Measurements from ENCODE around the gene ZNF625.
A peak's percentile ranks its signal among the peaks of the same experiment; 100 is the strongest.

The ZNF625 gene

DNA sequence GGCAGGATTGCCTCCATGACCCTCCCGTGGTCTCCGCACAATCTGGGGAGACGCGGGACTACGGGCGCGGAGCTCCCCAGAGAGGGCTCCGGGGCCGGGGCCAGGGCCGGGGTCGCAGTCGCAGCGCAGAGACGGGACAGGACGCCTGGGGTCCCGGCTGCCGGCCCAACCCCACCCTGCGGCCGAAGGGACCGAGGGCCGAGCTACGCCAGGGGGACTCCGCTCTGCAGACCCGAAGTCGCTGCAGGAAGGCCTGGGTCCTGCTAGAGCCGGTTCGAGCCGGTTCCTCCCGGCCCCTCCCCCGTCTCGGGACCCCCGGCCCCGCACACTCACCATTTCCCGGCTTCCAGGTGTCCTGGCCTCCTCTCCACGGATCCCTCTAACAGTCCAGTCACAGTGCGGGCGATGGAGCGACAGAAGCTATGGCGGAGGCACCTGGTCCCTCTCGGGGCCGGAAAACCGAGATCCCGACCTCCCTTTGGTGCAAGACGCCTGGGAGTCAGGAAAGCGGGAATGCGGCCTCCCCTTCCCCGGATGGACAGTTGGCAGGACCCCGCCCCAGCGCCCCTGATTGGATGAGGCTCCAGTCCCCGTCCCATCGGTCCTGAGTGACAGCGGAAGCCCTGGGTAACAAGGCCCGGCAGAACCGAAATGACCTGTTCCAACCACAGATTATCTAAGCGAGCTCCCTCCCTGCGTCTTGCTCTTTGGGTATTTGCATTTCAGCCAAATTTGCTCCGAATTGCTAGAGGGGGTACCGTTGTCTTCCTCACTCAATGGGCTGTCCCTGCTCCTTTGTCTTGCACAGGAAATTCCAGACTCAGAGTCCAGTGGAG, at the start of gene ZNF625:
Gene ZNF625, minus strand, starts transcription at position 512 of the 836 bp plus-strand sequence. Its CDS starts 176 bp downstream, at position 336.
- DNase-seq (ENCODE audit: low read depth in 4 of 4, low spot score in 1 of 4): peak in 1 of 4 experiments; percentile 32

DNA sequence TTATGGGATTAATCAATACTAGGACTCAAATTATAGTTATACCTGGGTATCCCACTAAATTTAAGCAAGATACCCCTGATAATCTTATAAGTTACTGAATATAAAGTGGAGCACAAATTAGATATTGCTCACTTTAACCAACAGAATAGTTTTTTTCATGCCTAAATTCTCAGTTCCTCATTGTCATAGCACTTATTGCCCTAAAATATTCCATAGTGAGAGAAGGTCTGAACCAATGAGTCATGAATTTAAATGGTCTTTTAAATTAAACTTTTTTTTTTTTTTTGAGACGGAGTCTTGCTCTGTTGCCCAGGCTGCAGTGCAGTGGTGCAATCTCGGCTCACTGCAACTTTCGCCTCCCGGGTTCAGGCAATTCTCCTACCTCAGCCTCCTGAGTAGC, 48.8 kb upstream of the ZNF625 start:
- DNase-seq (ENCODE audit: low read depth in 4 of 4, low spot score in 1 of 4): no peak

DNA sequence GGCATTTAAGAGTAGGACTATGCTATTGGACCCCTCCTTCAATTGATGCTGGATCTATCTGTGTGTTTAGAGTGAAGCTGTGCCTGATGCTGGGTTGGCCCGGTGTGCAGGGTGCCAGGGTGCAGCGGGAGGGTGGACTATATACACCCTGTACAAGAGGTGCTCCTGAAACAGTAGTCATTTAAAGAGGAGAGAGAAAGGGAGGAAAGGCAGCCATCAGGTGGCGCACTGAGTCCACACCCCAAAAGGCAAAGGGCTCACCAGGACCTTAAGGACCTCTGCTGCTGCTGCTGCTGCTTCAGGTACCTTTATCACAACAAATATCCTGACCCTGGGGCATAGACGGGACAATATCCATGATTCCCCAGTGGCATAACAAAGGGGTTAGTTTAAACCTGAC, 45.7 kb upstream of the ZNF625 start:
- DNase-seq (ENCODE audit: low read depth in 4 of 4, low spot score in 1 of 4): peak in 3 of 4 experiments; percentile 16 to 43 (median 36)

DNA sequence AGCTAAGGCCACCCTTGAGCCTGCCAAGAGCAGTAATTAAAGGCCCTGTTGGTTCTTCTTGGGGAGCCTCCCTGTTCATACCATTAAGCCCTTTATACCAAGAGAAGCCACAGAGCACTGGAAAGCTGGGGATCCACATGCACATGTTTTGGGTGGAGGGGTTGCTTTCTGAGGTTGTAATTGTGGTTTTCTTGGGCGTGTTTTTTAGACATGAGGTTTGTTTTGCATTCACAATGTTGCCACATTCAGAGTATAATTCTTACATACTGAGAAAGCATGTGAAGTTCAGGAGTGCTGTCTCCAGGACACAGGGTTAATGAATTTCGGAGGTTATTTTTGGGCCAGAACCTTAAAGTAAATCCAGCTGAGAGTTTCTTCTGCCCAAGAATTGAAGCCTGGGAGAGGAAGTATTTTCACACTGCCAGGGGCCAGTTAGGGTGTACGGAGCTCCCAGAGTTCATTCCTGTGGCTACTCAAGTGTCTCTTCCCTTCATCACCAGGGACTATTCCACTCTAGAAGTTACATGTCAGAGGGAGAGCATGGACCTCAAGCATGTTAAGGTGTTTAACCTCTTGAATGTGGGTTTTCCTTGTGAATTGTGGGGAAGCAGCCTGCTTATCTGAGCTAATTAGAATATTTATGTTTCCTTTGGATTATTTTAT, 43.4 kb upstream of the ZNF625 start:
- DNase-seq (ENCODE audit: low read depth in 4 of 4, low spot score in 1 of 4): no peak

DNA sequence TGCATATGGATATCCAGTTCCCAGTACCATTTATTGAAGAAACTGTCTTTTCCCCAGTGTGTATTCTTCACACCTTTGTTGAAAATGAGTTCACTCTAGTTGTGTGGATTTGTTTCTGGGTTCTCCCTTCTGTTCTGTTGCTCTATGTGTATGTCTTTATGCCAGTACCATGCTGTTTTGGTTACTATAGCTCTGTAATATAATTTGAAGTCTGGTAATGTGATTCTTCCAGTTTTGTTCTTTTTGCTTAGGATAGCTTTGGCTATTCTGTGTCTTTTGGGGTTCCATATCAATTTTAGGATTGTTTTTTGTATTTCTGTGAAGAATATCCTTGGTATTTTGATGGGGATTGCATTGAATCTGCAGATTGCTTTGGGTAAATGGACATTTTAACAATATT, 41.6 kb upstream of the ZNF625 start:
- no peak for DNase-seq (ENCODE audit: low read depth in 4 of 4, low spot score in 1 of 4)

DNA sequence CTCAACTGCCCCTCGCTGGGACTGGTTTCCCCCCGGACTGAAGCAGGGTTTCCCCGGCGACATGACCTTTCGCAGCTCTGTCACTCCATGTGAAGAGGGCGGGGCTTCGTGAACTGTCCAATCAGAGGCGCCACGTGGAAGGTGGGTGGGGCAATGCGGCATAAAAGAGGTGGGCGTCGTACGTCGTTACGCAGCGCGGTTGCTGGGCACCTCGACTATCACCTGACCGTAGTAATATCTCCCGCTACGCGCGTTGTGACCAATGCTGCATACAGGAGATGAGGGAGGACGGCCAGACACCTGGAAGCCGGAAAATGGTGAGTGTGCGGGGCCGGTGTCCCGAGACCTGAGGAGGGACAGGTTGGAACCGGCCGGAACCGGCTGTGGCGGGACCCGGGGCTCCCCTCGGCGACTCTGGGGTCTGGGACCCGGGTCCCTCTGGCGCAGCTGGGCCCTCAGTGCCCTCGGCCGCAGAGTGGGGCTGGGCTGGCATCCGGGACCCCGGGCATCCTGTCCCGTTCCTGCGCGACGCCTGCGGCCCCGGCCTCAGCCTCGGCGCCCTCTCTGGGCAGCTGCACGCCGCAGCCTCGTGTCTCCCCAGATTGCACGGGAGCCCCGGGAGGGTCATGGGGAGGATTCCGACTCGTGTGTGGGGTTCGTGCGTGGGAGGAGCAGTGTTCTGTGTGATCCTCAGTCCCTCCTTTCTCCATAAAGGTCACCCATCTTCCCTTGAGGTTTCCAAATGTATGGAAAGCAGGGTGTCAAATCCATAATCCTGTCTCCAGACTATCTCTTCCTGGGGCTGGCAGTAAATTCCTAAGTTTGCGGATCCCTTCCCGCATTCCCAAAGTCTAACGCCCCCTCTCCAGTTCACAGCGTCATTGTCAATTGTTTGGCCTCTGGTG, 38.5 kb upstream of the ZNF625 start:
- peak; percentile 14 to 68 (median 51) for DNase-seq (ENCODE audit: low read depth in 4 of 4, low spot score in 1 of 4)

DNA sequence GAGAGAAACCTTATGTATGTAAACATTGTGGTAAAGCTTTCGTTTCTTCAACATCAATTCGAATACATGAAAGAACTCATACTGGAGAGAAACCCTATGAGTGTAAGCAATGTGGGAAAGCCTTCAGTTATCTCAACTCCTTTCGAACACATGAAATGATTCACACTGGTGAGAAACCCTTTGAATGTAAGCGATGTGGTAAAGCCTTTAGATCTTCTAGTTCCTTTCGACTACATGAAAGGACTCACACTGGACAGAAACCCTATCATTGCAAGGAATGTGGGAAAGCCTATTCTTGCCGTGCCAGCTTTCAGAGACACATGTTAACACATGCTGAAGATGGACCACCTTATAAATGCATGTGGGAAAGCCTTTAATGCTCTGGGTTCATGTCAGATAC, 31.1 kb upstream of the ZNF625 start:
- DNase-seq (ENCODE audit: low read depth in 4 of 4, low spot score in 1 of 4): no peak

DNA sequence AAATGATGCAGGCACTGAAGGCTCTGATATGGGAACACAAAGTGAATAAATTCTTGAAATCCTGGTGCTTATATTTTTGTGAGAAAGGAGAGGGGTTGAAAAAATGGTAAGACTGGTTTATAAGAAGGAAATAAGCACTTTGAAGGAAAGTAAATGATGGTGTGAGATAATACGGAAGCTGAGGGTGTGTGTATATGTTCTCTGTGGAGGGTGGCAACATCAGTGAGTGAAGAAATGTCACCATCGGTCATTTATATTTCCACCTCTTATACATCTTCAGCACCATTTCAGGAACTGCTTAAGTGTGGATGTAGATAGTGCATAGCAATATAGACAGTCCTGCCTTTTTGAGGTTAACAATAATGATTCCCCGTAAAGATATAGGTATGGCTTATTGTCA, 23.8 kb upstream of the ZNF625 start:
- no peak for DNase-seq (ENCODE audit: low read depth in 4 of 4, low spot score in 1 of 4)

DNA sequence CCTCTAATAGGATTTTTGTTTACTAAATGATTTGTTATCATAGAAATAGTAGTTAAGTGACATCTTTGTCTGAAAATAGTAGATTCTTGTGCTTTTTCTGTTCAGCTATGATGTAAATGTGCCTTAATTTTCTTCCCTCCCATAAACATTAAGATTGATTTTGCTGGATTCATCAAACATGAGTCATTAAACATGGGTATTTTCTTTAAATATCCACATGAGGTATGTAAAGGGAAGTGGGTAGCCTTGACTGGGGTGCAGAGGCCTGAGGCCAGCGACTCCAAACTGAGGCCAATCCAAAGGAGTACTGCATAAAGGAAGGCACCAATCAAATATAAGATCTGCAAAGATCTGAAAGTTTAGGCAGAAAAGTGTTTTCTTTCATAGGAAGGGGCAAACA, 10.1 kb upstream of the ZNF625 start:
- no peak for DNase-seq (ENCODE audit: low read depth in 4 of 4, low spot score in 1 of 4)

DNA sequence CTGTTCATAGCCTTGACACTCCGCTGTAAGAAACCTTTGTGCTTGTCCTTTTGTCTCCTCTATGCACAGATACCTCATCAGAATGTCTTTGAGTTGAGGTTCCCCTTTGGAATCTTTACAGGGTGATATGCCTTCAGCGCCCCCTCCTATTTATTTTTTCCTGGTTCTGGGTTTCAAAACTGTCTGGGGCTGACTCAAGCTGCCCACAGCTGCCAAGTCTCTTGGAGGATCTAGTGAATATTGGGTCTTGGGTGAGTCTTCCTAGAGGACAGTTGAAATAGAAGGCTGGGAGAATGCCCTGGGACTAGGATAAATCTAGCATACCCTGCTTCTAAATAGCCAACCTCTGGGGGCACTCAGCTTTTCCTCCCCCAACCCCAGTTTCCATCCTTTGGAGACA, 7.3 kb upstream of the ZNF625 start:
- DNase-seq (ENCODE audit: low read depth in 4 of 4, low spot score in 1 of 4): no peak

DNA sequence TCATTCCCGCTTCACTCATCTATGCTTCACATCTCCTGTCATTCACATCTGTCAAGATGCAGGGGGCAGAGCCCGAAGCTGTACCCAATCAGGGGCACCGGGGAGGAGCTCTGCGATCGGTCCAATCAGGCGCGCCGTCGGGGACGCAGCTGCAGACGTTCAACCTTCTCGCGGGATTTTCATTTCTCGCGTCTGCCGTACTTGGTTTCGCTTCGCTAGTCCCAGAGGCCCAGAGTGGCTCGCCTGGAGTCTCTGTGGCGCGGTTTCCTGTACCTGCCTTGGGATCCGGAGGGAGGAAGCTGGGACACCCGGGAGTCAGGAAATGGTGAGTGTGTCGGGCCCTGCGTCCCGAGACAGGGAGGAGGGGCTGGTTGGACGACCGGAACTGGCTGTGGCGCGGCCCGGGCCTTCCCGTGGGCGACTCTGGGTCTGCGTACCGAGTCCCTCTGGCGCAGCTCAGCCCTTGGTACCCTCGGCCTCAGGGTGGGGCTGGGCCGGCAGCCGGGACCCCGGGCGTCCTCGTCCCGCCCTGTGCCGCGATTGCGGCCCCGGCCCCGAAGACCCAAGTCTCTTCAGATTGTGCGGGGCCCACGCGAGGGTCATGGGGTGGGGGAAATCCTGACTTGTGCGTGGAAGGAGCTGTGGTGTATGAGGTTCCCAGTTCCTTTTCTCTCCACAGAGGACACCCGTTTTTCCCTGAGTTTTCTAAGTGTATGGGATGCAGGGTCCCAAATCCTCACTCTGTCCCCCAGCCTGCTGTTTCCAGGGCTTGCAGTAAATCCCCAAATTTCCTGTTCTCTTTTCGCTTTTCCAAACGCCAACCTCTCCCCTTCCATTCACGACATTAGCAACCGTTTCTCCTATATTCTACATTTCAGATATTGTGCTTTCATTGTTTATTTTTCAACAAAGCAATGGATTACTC, 6.6 kb upstream of the ZNF625 start, which contains the start of gene ZNF136:
Gene ZNF136, plus strand, starts transcription at position 215 of the 925 bp plus-strand sequence. Its CDS starts 108 bp downstream, at position 323.
- peak; percentile 73 to 91 (median 84) for DNase-seq (ENCODE audit: low read depth in 4 of 4, low spot score in 1 of 4)

DNA sequence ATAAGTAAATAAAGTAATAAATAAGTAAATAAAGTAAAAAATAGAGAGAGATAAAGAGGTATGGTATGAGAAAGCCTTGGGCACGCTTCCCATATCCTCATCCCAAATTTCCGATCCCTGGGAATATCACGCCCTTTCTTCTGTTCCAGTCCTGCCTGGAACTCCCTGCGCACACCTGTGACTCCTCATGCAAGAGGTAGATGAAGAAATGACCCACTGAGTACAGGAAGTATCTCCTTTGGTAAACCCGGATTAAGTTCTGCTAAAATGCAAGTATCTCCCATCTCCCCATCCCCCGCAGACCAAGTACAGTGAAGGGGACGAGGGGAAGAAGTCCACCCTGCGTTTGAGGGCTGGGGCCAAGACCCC, 6.0 kb upstream of the ZNF625 start:
- DNase-seq (ENCODE audit: low read depth in 4 of 4, low spot score in 1 of 4): no peak

DNA sequence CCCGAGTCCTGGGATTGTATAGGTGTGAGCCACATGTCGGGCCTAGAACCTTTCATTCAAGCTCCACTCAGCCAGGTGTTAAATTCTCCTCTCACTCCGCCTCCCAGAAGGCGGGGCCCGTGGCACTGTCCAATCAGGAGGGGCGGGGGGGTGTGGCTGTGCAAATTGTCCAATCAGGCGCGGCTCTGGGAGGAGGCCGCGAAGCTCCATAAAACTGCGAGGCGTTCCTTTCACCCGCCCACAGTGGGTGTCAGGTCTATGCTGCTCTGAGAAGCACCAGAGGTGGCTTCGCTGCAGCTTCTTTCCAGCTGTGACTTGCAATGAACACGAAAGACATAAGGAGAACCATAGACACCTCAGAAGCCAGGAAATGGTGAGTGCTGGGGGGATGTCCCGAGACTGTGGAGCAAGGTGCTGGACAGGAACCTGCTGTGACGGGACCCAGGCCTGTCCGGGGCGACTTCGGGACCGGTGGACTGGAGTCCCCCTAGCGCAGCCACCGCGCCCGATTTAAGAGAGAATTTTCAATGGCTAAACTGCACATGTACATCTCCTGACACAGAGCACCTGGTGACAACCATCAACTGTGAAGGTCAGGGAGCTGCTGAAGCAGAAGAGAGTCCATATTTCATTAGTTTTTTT, 3.4 kb upstream of the ZNF625 start:
- DNase-seq (ENCODE audit: low read depth in 4 of 4, low spot score in 1 of 4): no peak

DNA sequence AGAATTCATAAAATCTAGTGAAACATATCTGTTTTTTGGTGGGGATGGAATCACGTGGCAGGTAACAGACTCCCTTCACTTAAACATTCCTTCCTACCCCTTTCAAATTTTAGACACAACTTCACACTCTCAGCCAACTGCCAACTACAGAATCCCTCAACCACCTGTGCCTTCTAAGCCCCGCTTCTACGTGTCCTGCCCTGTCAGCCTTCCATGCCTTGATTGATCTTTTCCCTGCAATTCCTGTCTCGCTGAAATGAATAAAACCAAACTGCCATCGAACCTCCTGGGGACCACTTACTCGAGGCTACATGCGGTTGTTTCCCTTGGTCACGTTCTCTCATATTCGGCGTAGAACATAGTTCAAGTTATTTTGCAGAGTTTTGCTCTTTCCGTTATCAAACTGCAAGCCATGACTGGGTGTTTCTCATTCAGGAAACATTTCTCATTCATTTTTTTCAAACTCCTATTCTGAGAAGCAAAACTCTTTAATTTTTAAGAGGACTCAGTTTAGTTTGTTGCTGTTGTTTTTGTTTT, 1.1 kb downstream of the ZNF625 start:
- DNase-seq (ENCODE audit: low read depth in 4 of 4, low spot score in 1 of 4): no peak

DNA sequence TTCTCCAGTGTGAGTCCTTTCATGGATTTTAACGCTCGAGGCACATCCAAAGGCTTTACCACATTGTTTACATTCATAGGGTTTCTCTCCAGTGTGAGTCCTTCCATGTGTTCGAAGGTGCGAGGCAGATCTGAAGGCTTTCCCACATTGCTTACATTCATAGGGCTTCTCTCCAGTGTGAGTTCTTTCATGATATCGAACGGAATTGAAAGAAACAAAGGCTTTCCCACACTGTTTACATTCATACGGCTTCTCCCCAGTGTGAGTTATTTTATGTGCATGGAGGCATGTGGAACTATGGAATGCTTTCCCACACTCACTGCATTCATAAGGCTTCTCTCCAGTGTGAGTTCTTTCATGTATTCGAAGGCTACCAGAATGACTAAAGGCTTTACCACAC, 11.2 kb downstream of the ZNF625 start:
- DNase-seq (ENCODE audit: low read depth in 4 of 4, low spot score in 1 of 4): no peak

DNA sequence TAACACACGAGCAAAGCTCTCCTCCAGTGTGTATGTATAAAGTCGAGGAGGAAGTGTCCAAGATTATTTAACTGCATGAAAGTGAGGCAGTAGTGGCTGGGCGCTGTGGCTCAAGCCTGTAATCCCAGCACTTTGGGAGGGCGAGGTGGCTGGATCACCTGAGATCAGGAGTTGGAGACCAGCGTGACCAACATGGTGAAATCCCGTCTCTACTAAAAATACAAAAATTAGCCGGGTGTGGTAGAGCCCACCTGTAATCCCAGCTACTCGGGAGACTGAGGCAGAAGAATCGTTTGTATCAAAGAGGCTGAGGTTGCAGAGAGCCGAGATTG, 15.2 kb downstream of the ZNF625 start:
- no peak for DNase-seq (ENCODE audit: low read depth in 4 of 4, low spot score in 1 of 4)

DNA sequence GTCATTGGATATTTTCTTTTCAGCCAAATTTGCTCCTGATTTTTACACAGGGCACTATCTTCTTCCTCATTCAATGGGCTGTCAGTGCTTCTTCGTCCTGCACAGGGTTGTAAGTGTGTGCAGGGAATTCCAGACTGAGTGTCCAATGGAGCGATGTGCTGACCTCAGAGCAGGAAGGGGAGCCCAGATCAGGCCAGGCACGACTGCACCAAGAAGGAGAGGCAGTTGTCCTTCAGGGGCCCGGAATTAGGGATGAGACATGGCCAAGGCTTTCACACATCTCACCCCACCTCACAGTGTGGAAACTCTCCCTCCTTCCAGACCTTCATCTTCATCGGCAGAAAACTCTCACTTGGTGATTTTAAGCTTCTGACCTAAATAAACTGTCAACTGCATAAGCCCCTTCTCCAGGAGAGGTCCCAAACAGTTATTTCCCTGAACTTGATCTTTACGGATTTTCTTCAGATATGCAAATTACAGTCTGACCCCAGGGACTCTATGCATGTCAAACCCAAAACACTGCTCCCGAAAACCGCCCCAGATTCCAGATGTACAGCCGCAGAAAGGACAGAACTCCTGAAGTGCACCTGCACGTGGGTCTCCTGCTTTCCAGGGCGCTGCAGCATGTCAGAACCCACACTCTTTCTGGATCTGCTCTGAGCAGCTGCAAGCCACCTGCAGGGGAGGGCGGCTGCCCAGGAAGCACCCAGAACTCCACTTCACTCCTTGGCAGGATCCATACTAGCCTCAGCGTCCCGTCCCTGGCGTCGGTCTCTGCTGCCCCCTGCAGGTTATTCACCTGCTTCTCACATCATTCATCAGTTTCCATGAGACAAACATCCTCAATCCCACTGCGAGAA, 15.8 kb downstream of the ZNF625 start:
- DNase-seq (ENCODE audit: low read depth in 4 of 4, low spot score in 1 of 4): peak; percentile 73 to 79 (median 76)

DNA sequence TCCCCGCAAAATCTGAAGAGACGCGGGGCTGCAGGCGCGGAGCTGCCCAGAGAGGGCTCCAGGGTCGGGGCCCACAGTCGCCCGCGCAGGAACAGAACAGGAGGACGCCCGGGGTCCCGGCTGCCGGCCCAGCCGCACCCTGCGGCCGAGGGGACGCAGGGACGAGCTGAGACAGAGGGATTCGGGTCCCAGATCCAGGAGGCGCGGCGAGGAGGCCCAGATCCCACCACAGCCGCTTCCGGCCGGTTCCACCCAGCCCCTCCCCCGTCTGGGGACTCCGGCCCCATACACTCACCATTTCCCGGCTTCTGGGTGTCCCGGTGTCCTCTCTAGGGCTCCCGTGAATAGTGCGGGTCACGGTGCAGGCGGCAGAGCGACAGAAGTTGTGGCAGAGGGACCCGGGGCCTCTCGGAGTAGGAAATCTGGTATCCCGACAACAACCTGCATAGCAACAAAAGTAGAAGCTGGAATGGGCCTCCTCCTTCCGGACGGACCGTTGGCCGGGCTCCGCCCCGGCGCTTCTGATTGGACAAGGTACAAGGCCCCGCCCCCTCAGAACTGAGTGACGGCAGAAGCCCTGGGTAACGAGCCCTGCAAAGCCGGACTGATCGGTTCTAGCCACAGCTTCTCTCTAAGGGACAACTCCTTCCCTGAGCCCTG, 16.5 kb downstream of the ZNF625 start, which contains the start of gene ZNF20:
Gene ZNF20, minus strand, starts transcription at position 466 of the 660 bp plus-strand sequence. Its CDS starts 168 bp downstream, at position 298.
- peak; percentile 72 to 93 (median 86) for DNase-seq (ENCODE audit: low read depth in 4 of 4, low spot score in 1 of 4)
